Measurements from ENCODE around the gene SS18L1. TPM values are rescaled to one million over a fixed set of nuclear protein-coding genes. Genes with fewer than 3 reads are reported as not detected.

Gene SS18L1
- total RNA-seq, 4 donors from 2014 or later, result 6.8 to 12.3 (median 11.1) TPM

DNA sequence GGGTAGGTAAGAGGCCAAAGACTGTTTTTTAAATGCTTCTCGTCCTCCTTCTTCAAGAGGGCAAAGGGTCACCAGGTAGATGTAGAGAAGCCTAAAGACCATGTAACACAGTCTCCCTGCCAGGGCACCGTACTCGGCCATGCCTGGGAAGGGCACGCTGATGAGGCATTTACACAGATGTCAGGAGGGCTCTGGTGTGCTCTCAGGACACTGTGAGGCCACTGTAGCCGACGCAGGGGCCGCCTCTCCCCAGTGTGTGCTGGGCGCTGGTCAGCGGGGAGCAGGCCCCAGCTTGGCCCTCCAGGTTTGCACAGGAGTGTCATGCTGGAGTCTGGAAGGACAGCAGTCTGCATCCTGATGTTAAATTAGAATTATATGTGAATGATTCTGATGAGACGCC, 32.1 kb downstream of the SS18L1 start:
- TF ChIP-seq, protein P1, sequence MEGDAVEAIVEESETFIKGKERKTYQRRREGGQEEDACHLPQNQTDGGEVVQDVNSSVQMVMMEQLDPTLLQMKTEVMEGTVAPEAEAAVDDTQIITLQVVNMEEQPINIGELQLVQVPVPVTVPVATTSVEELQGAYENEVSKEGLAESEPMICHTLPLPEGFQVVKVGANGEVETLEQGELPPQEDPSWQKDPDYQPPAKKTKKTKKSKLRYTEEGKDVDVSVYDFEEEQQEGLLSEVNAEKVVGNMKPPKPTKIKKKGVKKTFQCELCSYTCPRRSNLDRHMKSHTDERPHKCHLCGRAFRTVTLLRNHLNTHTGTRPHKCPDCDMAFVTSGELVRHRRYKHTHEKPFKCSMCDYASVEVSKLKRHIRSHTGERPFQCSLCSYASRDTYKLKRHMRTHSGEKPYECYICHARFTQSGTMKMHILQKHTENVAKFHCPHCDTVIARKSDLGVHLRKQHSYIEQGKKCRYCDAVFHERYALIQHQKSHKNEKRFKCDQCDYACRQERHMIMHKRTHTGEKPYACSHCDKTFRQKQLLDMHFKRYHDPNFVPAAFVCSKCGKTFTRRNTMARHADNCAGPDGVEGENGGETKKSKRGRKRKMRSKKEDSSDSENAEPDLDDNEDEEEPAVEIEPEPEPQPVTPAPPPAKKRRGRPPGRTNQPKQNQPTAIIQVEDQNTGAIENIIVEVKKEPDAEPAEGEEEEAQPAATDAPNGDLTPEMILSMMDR (IDR thresholded peaks at IDR 0.05), result no peak
- TF ChIP-seq EP300 (IDR thresholded peaks at IDR 0.05) (no peak), POLR2A (IDR thresholded peaks at IDR 0.05) (no peak), POLR2AphosphoS5 (IDR thresholded peaks at IDR 0.05) (no peak)
- no peaks in the 10 kb centered on the region for H3K4me1 ChIP-seq
- peaks cover 0 to 76% of the 10 kb centered on the region in 2 donors for H3K36me3 ChIP-seq
- ATAC-seq, result no peak
- no peaks in the 10 kb centered on the region for H3K9me3 ChIP-seq
- 100% methylated on average over 1 to 5 of the region's 10 CpGs for WGBS, 2 donors (ENCODE audit: low coverage in 1 of 2)
- H3K27ac ChIP-seq, result no peak overlapping the region
- H3K27me3 ChIP-seq, result no peaks in the 10 kb centered on the region
- no peak overlapping the region for H3K4me3 ChIP-seq

DNA sequence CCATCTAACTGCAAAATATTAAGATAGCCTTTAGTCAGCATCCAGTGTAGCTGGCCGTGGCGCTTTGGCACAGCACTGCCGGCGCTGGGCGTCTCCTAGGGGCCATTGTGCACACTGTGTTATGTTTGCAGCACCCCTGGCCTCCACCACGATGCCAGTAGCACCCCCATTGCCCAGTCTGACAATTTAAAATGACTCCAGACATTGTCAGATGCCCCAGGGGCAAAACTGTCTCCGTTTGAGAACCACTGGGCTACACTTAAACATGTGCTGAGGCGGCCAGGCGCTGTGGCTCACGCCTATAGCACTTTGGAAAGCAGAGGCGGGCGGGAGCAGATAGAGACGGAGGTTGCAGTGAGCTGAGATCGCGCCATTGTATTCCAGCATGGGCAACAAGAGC, 33.3 kb downstream of the SS18L1 start:
- Histone ChIP-seq H3K4me1 (peaks cover 0 to 4% (median 0%) of the 10 kb centered on the region in 3 donors), H3K36me3 (peaks cover 0 to 76% of the 10 kb centered on the region in 2 donors)

DNA sequence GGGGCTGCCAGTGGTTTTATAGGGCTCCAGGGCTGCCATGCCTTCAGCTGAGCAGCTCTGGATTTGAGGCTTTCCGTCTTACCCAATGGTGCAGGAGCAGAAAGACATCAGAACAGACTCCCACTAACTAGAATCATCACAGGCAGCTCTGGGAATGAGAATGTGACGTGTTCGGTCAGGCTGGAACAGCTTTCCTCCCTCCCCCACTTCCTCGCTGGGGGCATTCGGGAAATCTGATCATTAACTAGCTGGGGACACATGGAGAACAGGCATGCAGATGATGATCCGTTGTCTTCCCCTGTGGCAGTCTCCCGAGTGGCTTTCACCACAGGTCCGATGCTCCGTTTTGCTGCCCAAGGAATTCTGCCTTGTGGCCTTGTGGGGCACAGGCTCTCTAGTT, 33.7 kb downstream of the SS18L1 start:
- no peak for ATAC-seq
- no peaks in the 10 kb centered on the region for H3K27me3 ChIP-seq
- H3K36me3 ChIP-seq, result peaks cover 0 to 75% of the 10 kb centered on the region in 2 donors
- H3K4me3 ChIP-seq, result no peak overlapping the region
- no peaks in the 10 kb centered on the region for H3K9me3 ChIP-seq
- no peak for TF ChIP-seq POLR2A (IDR thresholded peaks at IDR 0.05)
- TF ChIP-seq EP300 (IDR thresholded peaks at IDR 0.05), result no peak
- TF ChIP-seq, protein P1 (IDR thresholded peaks at IDR 0.05), result no peak
- no peak for TF ChIP-seq POLR2AphosphoS5 (IDR thresholded peaks at IDR 0.05)
- WGBS, 2 donors (ENCODE audit: low coverage in 1 of 2), result 79 to 83% methylated on average over 3 to 7 of the region's 9 CpGs
- H3K27ac ChIP-seq, result no peak overlapping the region
- H3K4me1 ChIP-seq, result peaks cover 0 to 9% (median 0%) of the 10 kb centered on the region in 3 donors

More for the DNA sequence above, 33.3 kb downstream of the SS18L1 start:
- ATAC-seq, result no peak
- 89% methylated on average over 15 of the region's 15 CpGs; no CpG with 5 or more reads in 1 of the 2 donors for WGBS, 2 donors (ENCODE audit: low coverage in 1 of 2)
- Histone ChIP-seq H3K27ac (no peak overlapping the region), H3K4me3 (no peak overlapping the region), H3K9me3 (no peaks in the 10 kb centered on the region), H3K27me3 (no peaks in the 10 kb centered on the region)
- TF ChIP-seq POLR2A (IDR thresholded peaks at IDR 0.05) (no peak), POLR2AphosphoS5 (IDR thresholded peaks at IDR 0.05) (no peak), EP300 (IDR thresholded peaks at IDR 0.05) (no peak)
- TF ChIP-seq, protein P1 (IDR thresholded peaks at IDR 0.05), result no peak

DNA sequence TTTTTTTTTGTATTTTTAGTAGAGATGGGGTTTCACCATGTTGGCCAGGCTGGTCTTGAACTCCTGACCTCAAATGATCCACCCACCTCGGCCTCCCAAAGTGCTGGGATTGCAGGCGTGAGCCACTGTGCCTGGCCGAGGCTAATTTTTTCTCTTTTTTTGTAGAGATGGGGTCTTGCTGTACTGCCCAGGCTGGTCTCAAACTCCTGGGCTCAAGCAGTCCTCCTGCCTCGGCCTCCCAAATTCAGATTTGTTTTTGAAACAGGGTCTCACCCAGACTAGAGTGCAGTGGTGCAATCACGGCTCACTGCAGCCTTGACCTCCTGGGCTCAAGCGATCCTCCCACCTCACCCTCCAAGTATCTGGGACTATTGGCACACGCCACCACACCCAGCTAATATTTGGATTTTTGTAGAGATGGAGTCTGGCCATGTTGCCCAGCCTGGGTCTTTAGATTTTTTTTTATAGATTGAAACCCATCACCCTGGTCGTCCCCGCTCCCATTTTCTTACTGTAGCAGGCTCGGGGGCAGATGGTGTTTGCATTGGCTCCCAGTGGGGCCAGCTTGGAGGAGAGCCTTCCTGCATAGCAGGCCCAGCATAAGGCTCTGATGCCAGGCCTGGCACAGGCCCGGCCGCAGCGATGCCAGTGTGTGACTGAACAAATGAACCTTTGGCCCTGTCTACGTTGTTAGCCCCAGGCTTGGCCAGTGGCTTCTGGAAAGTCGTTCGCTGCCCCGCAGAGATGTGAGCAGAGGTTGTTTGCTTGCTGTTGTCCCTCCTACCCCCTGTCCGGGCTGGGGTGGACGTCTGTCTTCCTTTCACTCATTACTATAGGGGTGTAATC, 35.0 kb downstream of the SS18L1 start:
- no peak overlapping the region for H3K27ac ChIP-seq
- H3K4me3 ChIP-seq, result no peak overlapping the region
- TF ChIP-seq, protein P1 (IDR thresholded peaks at IDR 0.05), result no peak
- TF ChIP-seq POLR2A (IDR thresholded peaks at IDR 0.05) (no peak), EP300 (IDR thresholded peaks at IDR 0.05) (no peak), POLR2AphosphoS5 (IDR thresholded peaks at IDR 0.05) (no peak)
- no peak for ATAC-seq
- 87 to 93% methylated on average over 5 to 11 of the region's 19 CpGs for WGBS, 2 donors (ENCODE audit: low coverage in 1 of 2)
- peaks cover 0 to 62% of the 10 kb centered on the region in 2 donors for H3K36me3 ChIP-seq
- peaks cover 0 to 13% (median 2%) of the 10 kb centered on the region in 3 donors for H3K4me1 ChIP-seq
- no peaks in the 10 kb centered on the region for H3K9me3 ChIP-seq
- H3K27me3 ChIP-seq, result no peaks in the 10 kb centered on the region

DNA sequence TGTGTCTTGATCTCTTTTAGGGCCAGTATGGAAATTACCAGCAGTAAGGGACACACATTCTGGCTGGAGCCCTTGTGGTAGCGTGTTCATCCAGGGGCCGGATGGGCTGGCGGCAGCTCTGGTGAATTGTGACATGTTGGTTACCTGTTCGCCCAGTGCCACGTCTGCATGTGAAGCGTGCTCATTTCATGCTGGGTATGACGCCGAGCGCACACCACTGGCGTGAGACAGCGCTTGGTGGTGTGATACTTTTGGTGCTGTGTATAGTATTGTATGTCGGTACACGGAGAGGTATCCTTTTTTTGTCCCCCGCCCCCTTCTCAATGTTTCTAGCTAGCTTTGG, 35.6 kb downstream of the SS18L1 start:
- Histone ChIP-seq H3K4me3 (no peak overlapping the region), H3K4me1 (peaks cover 0 to 19% (median 7%) of the 10 kb centered on the region in 3 donors), H3K36me3 (peaks cover 0 to 57% of the 10 kb centered on the region in 2 donors), H3K9me3 (no peaks in the 10 kb centered on the region), H3K27ac (no peak overlapping the region), H3K27me3 (no peaks in the 10 kb centered on the region)
- WGBS, 2 donors (ENCODE audit: low coverage in 1 of 2), result 96% methylated on average over 5 of the region's 14 CpGs; no CpG with 5 or more reads in 1 of the 2 donors
- TF ChIP-seq, protein P1 (IDR thresholded peaks at IDR 0.05), result no peak
- ATAC-seq, result no peak
